Rectal smooth muscle tissue (tissue), 1 donor: ENCODE data around the gene PHLDB1.

Source experiments
- H3K27ac ChIP-seq: one replicate; pipeline ENCODE4 v1.7.0; 2013; ENCODE audit warnings: low read depth, low read length, inconsistent platforms
- H3K27me3 ChIP-seq: one replicate; pipeline ENCODE4 v1.7.0; 2013; ENCODE audit warnings: low read length; ENCODE audit not compliant: control insufficient read depth, insufficient read depth
- H3K36me3 ChIP-seq: one replicate; pipeline ENCODE4 v1.7.0; 2013; ENCODE audit warnings: low read length; ENCODE audit not compliant: control insufficient read depth, insufficient read depth
- H3K4me1 ChIP-seq: one replicate; pipeline ENCODE4 v1.7.0; 2013; ENCODE audit warnings: low read length; ENCODE audit not compliant: control insufficient read depth, insufficient read depth
- H3K4me3 ChIP-seq: one replicate; pipeline ENCODE4 v1.7.0; 2013; ENCODE audit warnings: low read length
- H3K9ac ChIP-seq: one replicate; pipeline ENCODE4 v1.7.0; 2013; ENCODE audit warnings: low read length

The PHLDB1 gene

DNA sequence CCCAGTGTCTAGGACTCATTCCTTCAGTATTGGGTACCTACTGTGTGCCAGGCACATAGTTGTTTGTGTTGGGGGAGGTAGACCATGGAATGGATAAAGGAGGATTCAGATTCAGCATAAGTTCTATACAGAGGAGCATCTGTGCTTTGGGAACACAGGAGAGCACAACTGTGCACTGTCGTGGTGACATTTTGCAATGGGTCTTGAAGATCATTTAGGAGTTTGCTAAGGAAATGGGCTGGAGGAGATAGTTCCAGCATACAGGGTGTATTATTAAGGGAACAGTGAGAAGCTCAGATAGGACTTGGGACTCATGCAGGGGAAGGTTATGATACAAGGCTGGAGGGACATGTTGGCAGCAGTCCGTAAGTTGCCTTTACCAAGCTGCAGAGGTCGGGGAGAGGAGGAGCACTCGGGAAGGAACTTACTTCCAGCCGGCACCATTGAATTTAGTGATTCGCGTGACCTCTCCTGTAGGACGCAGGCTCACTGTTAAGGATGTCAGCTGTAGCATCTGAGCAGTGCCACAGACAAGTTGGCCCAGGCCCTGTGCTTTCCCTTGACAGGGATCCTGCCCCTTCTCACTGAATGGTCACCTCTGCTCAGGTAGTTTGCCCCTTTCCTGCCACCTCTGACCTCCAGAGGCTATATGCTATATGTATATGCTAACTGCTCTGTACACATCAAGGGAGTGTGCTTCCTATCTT, 46.4 kb downstream of the PHLDB1 start:
- Histone ChIP-seq H3K36me3 (peaks cover 48% of the 10 kb centered on the region), H3K4me3 (no peak overlapping the region), H3K9ac (no peak overlapping the region), H3K4me1 (no peaks in the 10 kb centered on the region), H3K27me3 (no peaks in the 10 kb centered on the region), H3K27ac (no peak overlapping the region)

- no peaks in the 10 kb centered on the region for H3K27me3 ChIP-seq
- no peak overlapping the region for H3K4me3 ChIP-seq
- no peaks in the 10 kb centered on the region for H3K4me1 ChIP-seq
- H3K27ac ChIP-seq, result no peak overlapping the region
- H3K9ac ChIP-seq, result no peak overlapping the region
- peaks cover 38% of the 10 kb centered on the region for H3K36me3 ChIP-seq
These were observed 48.2 kb downstream of the PHLDB1 start for GRCh38 chr11:118655486-118656190.

GRCh38 chr11:118656563-118657165, 49.2 kb downstream of the PHLDB1 start:
- Histone ChIP-seq H3K9ac (no peak overlapping the region), H3K4me1 (no peaks in the 10 kb centered on the region), H3K36me3 (peaks cover 32% of the 10 kb centered on the region), H3K27me3 (no peaks in the 10 kb centered on the region), H3K27ac (no peak overlapping the region), H3K4me3 (no peak overlapping the region)

GRCh38 chr11:118657238-118657637, 49.8 kb downstream of the PHLDB1 start:
- Histone ChIP-seq H3K4me1 (no peaks in the 10 kb centered on the region), H3K4me3 (no peak overlapping the region), H3K27me3 (no peaks in the 10 kb centered on the region), H3K27ac (no peak overlapping the region), H3K36me3 (peaks cover 26% of the 10 kb centered on the region), H3K9ac (no peak overlapping the region)

- H3K27ac ChIP-seq, result no peak overlapping the region
- peaks cover 23% of the 10 kb centered on the region for H3K36me3 ChIP-seq
- no peaks in the 10 kb centered on the region for H3K27me3 ChIP-seq
- H3K4me1 ChIP-seq, result no peaks in the 10 kb centered on the region
- no peak overlapping the region for H3K4me3 ChIP-seq
- H3K9ac ChIP-seq, result no peak overlapping the region
These were observed 50.5 kb downstream of the PHLDB1 start for GRCh38 chr11:118657709-118658428.

- Histone ChIP-seq H3K4me3 (no peak overlapping the region), H3K4me1 (no peaks in the 10 kb centered on the region), H3K27me3 (no peaks in the 10 kb centered on the region), H3K36me3 (peaks cover 16% of the 10 kb centered on the region), H3K9ac (no peak overlapping the region), H3K27ac (peak overlapping the region; percentile 42)
These were observed 51.3 kb downstream of the PHLDB1 start for GRCh38 chr11:118658429-118659313.

DNA sequence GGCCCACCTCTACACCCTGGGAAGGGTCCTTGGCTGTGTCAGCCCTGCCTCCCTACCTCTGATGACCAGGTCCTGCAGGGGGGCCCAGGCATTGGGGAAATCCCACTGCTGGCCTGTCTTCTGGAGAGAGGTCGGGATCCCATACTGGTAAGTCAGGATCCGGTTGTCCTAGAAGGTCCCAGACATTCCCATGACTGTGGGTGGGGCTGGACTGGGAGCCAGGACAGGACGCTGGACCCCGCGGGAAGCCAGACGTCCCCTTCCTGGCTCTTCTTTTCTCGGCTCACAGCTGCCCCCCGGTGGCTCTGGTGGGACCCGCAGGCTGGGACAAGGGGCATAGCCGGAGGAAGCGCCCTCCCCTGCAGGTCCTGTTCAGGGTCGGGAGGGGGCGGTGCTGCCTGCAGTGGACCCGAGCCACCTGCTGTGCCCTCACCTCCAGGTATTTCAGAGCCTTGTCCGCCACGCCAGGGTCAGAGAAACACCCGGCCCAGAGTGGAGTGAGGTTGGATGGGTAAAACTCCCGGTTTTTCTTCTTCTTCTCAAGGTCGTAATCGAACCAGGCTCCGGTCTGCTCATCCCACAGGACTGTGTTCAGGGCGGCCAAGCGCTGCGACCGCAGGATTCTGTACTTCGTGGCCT, 52.0 kb downstream of the PHLDB1 start:
- Histone ChIP-seq H3K4me3 (no peak overlapping the region), H3K4me1 (no peaks in the 10 kb centered on the region), H3K27ac (peak overlapping the region; percentile 42), H3K9ac (no peak overlapping the region), H3K27me3 (no peaks in the 10 kb centered on the region), H3K36me3 (peaks cover 16% of the 10 kb centered on the region)

DNA sequence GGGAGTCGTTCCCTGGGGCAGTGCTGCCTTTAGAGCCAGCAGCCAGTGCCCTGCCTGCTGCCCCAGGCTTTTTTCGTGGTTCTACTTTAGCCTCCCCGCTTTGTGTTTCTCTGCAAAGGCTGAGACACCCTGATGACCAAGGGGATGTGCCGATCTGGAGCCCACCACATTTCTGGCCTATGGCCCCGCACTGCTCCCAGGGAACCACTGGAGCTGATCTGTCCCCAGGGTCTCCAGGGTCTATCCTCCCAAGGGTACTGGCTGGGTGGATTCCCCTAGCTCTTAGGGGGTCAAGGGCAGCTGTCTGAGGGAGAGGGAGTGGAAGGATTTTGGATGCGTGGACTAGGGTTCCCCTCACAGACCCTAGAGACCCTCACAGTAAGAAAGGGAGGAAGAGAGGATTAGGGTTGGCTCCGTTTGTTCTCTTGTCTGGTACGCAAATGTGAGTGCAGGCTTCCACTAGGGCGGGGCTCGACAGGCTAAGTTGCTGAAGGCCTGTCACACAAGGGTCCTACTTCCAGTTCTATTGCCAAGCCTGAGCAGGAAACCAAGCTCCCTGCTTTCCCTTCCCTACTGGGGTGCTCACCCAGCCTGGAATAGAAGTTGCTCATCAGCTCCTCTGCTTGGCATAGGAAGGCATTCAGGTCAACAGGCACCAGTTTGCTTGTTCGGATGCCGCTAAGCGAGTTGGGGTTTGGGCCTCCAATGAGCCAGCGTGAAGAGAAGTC, 52.7 kb downstream of the PHLDB1 start:
- Histone ChIP-seq H3K27ac (no peak overlapping the region), H3K4me3 (no peak overlapping the region), H3K9ac (no peak overlapping the region)

GRCh38 chr11:118660681-118661424, 53.4 kb downstream of the PHLDB1 start:
- H3K36me3 ChIP-seq, result peaks cover 11% of the 10 kb centered on the region
- no peak overlapping the region for H3K9ac ChIP-seq
- H3K4me3 ChIP-seq, result no peak overlapping the region
- H3K27ac ChIP-seq, result no peak overlapping the region
- H3K4me1 ChIP-seq, result no peaks in the 10 kb centered on the region
- H3K27me3 ChIP-seq, result no peaks in the 10 kb centered on the region

More for the DNA sequence above, 52.7 kb downstream of the PHLDB1 start:
- H3K36me3 ChIP-seq, result peaks cover 16% of the 10 kb centered on the region
- no peaks in the 10 kb centered on the region for H3K4me1 ChIP-seq
- no peaks in the 10 kb centered on the region for H3K27me3 ChIP-seq

- no peaks in the 10 kb centered on the region for H3K27me3 ChIP-seq
- no peaks in the 10 kb centered on the region for H3K4me1 ChIP-seq
- peaks cover 8% of the 10 kb centered on the region for H3K36me3 ChIP-seq
- no peak overlapping the region for H3K4me3 ChIP-seq
- H3K9ac ChIP-seq, result no peak overlapping the region
- no peak overlapping the region for H3K27ac ChIP-seq
These were observed 54.2 kb downstream of the PHLDB1 start for GRCh38 chr11:118661425-118662301.
